ENCODE results near the gene CFAP410.
"Not testable (repeated sequence)": the region's sequence is repeated elsewhere in the genome, so short reads cannot be mapped to it uniquely, and the experiment has no call there.

The CFAP410 gene

GRCh38 chr21:44368711-44369446 is 29.7 kb upstream of the CFAP410 start:
- no peak for DNase-seq (ENCODE audit: low read depth in 3 of 3)

DNA sequence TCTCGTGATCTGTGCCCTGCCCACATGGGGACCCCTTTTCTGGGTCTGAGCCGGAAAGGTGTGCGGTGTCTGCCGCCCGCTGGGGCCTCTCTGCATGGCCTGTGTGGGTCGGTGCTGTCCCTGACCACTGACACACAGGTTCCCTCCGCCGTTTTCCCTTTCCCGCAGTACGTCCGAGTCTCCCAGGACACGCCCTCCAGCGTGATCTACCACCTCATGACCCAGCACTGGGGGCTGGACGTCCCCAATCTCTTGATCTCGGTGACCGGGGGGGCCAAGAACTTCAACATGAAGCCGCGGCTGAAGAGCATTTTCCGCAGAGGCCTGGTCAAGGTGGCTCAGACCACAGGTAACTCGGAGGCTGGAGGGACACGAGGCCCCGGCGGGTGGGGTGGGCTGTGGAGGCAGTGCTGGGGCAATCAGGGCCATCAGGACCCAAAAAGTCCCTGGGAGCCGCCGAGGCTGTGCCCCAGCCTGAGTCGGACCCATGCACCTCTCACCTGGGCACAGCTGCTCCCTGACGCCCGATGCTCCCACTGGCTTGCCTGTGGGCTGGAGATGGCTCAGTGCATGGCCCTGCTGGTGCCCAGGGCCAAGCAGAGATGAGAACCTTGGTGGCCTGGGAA is 27.5 kb upstream of the CFAP410 start:
- DNase-seq (ENCODE audit: low read depth in 3 of 3): no peak

DNA sequence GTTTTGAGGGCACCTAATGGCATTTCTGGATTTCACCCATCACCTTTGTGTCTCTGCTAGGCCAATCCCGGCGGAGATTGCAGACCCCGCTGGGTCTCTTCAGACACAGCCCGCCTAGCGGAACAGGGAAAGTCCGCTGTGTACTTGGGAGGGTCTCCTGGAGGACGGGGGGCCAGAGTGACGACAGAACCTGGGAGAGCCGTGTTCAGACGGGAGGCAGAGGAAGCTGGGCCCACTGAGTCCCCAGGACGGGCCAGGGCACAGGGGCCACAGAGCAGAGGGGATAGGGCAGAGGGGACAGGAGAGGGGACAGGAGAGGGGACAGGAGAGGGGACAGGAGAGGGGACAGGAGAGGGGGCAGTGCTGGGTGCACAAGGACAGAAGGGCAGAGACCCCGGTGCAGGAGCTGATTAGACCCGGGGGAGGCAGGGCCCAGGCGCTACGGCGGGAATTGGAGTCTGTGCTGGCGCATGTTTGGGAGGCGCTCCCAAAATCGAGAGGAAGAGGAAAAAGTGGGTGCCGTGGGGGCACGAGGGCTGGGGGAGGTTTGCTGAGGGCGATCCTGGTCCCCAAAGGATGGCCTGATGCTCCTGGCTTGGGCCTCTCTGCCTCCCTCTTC is 26.9 kb upstream of the CFAP410 start:
- no peak for DNase-seq (ENCODE audit: low read depth in 3 of 3)

GRCh38 chr21:44365251-44365966 is 26.2 kb upstream of the CFAP410 start:
- no peak for DNase-seq (ENCODE audit: low read depth in 3 of 3)

- DNase-seq (ENCODE audit: low read depth in 3 of 3): no peak
Observed at GRCh38 chr21:44364151-44365053, 25.2 kb upstream of the CFAP410 start.

DNA sequence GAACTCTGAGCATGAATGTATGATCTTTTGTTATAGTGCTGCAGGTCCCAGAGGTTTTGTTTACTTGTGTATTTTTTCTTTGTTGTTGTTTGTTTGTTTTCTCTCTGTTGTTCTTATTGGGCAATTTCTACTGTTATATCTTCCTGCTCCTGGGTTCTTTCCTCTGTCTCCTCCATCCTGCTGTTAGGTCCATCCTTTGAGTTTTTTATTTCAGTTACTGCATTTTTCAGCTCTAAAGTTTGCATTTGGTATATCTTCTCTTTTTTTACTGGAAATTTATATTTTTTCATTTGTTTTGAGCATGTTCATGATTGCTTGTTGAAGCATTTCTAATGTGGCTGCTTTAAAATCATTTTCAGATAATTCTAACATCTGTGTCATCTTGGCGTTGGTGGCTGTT is 24.1 kb upstream of the CFAP410 start:
- DNase-seq (ENCODE audit: low read depth in 3 of 3): no peak

DNA sequence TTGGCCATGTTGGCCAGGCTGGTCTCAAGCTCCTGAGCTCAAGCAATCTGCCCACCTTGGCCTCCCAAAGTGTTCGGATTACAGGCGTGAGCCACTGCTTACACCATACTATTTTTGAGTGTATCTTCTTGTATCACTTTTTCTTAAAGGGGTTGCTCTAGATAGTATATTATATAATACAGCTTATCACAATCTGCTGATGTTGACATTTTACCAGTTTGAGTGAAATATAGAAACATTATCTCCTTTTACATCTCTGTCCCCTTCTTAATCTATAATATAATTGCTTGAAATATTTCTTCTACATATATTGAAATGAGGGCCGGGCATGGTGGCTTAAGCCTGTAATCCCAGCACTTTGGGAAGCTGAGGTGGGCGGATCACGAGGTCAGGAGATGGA is 22.7 kb upstream of the CFAP410 start:
- not testable (repeated sequence) for DNase-seq (ENCODE audit: low read depth in 3 of 3)

- DNase-seq (ENCODE audit: low read depth in 3 of 3): no peak
Observed at GRCh38 chr21:44360159-44360558, 21.0 kb upstream of the CFAP410 start.

GRCh38 chr21:44359396-44359795 is 20.2 kb upstream of the CFAP410 start:
- DNase-seq (ENCODE audit: low read depth in 3 of 3): no peak

DNA sequence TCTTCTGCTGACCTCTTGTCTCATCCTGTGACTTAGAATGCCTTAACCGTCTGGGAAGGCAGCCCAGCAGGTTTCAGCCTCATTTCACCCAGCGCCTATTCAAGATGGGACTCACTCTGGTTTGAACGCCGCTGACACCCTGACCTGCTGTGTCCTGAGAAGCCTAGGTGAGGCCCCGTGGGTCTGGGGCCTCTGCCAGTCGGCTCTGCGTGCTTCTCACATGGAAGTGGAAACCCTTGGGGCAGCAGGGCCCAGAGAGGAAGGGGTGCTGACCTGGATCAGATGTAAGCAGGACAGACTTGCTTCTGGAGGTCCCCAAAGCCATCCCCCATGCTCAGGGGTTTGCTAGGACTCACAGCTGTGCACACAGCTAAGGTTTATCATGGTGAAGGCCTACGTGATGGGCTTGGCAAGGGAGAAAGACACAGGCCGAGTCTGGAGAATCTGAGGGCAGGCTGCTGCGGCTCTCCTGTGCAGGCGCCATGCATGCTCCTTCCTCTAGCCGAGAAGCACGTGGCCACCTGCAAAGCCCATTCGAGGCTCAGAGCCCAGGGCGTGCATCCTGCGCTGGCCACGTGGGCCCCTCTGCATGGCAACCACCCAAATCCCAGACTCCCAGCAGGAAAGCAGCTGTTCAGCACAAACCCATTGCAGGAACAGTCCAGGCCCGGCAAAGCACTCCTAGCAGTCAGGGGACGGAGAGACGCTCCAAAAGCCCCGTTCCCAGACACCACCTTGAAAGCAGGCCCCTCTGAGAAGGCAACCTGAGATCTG is 18.1 kb upstream of the CFAP410 start:
- no peak for DNase-seq (ENCODE audit: low read depth in 3 of 3)

- DNase-seq (ENCODE audit: low read depth in 3 of 3): no peak
Observed at GRCh38 chr21:44356636-44357035, 17.4 kb upstream of the CFAP410 start.

- DNase-seq (ENCODE audit: low read depth in 3 of 3): no peak
Observed at GRCh38 chr21:44356160-44356559, 17.0 kb upstream of the CFAP410 start.

GRCh38 chr21:44354775-44355771 is 15.9 kb upstream of the CFAP410 start:
- DNase-seq (ENCODE audit: low read depth in 3 of 3): no peak

- DNase-seq (ENCODE audit: low read depth in 3 of 3): no peak
Observed at GRCh38 chr21:44354001-44354405, 14.8 kb upstream of the CFAP410 start.

DNA sequence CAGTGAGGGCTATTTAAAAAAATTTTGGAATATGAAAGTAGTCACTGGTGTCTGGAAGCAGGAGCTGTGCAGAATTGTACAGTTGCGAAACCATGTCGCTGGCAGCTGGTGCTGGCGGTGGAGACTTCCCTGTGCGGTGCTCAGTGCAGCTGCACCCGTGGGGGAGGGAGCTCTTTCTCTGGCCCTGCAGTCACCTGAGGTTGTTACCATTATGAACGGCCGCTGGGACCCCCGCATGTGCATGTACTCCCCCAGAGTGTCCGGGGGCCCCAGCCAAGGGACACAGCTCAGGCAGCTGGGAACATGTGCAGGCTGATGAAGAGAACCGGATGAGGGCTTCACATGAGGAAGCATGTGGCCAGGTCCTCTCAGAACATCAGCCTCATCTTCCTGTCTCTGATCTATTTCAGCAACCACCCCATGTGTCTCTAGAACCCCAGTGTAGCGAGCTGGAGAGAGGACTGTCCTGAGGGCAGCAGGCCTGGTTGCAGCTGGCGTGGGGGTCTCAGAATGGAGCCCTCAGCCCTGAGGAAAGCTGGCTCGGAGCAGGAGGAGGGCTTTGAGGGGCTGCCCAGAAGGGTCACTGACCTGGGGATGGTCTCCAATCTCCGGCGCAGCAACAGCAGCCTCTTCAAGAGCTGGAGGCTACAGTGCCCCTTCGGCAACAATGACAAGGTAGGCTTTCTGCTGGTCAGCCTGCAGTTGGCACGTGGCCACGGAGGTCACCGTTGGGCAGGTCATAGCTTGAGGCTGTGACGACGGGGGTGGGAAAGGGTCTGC is 14.2 kb upstream of the CFAP410 start, which contains the start of gene TRPM2:
TSS of gene TRPM2 (plus strand) at position 431 of the 780 bp plus-strand sequence. CDS start at position 511, 80 bp downstream.
- DNase-seq (ENCODE audit: low read depth in 3 of 3): no peak

GRCh38 chr21:44352253-44352860 is 13.2 kb upstream of the CFAP410 start:
- DNase-seq (ENCODE audit: low read depth in 3 of 3): no peak

DNA sequence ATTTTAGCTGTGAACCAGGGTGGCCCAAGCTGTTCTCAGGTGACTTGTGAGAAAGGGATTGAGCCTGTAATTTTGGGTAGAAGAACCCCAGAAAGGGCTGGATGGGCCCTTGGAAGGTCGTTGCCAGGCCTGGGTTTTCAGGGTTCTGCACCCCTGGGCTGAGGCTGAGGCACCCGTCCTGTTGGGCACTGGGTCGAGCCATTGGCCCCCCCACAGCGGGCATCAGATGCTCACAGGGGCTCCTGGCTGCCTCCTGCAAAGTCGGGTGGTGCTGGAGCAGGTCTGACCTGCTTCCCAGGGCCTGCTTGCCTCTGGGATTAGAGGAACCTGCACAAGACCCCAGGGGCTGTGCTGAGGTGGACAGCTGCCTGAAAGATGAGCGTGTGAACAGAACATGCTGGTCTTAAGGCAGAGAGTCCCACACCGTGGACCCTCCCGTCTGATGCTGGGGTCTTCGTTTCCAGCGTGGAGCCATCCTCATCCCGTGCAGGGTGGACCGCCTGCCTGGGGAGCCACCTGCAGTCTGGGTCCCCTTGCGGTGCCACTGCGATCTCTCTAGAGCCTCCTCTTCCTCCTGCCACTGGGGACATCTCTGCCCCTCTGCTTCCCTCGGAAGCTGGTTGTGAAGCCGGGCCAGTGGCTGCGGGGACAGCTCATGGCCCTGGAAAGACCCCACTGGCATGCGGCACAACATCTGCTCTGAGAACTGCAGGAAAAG is 12.5 kb upstream of the CFAP410 start:
- no peak for DNase-seq (ENCODE audit: low read depth in 3 of 3)

Measured in stimulated activated CD4-positive, alpha-beta T cell treated with anti-CD3 and anti-CD28 coated beads, TNF-alpha, amount 100 ng/mL, for 24 hours (primary cell).